ENCODE data around the gene NUMBL. TPM values are rescaled to one million over a fixed set of nuclear protein-coding genes. Genes with fewer than 3 reads are reported as not detected.

Gene NUMBL
- total and polyA plus RNA-seq, 9 of the 15 experiments (the other 6 are each of a cell fraction or from before 2014, with no cell fraction given) = 0.39 to 38.6 (median 6.6) TPM

DNA sequence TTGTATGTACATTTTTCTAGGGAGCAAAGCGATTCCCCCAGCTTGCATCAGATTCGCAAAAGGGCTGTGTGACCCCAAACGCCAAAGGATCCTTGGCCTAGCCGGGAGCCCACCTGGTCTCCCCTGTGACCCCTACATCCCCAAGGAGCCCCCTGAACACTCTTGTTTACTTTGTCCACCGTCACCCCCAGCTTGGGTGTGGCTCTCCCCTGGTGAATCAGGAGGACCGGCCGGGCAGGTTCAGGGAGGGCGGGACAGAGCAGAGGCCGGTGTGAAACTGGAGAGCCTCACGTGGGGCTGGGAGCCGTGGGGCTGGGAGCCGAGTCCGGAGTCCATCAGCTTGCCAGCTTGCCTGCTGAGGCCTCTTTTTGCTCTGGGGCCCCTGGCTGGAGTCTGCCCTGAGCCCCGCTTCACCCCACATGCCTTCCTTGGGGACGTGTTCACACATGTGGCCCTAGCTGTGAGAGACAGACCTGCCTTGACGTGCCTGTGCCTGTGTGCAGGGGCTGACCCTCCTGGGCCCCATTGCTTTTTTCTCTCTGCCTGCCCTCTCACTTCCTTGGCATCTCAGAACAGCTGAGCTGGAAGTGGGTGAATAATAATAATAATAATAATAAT lies 28.4 kb upstream of the NUMBL start (continued):
- TF ChIP-seq MYC (IDR thresholded peaks at IDR 0.05; ENCODE audit: low read depth, low read length) = peak; percentile 59
- no peak for TF ChIP-seq MYC (CRISPR knock-in tag; IDR thresholded peaks at IDR 0.05; ENCODE audit: borderline replicate concordance, low read depth)
- TF ChIP-seq KLF1 (tag; IDR thresholded peaks at IDR 0.05) = no peak
- TF ChIP-seq HSF4 (CRISPR knock-in tag; IDR thresholded peaks at IDR 0.05; ENCODE audit: borderline replicate concordance) = no peak
- TF ChIP-seq FOXA3 (CRISPR knock-in tag; conservative IDR thresholded peaks at IDR 0.05 in 1 of 2, IDR thresholded peaks at IDR 0.05 in 1 of 2) = peak in 1 of 2 experiments; percentile 70; a peak in 1 of 4 replicates
- TF ChIP-seq TCFL5 (CRISPR knock-in tag; conservative IDR thresholded peaks at IDR 0.05) = no peak
- TF ChIP-seq, protein P1, sequence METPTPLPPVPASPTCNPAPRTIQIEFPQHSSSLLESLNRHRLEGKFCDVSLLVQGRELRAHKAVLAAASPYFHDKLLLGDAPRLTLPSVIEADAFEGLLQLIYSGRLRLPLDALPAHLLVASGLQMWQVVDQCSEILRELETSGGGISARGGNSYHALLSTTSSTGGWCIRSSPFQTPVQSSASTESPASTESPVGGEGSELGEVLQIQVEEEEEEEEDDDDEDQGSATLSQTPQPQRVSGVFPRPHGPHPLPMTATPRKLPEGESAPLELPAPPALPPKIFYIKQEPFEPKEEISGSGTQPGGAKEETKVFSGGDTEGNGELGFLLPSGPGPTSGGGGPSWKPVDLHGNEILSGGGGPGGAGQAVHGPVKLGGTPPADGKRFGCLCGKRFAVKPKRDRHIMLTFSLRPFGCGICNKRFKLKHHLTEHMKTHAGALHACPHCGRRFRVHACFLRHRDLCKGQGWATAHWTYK (CRISPR knock-in tag; IDR thresholded peaks at IDR 0.05) = 0 out of 2 replicates have a peak, but pooled peaks have one; percentile 43
- TF ChIP-seq, protein P2, sequence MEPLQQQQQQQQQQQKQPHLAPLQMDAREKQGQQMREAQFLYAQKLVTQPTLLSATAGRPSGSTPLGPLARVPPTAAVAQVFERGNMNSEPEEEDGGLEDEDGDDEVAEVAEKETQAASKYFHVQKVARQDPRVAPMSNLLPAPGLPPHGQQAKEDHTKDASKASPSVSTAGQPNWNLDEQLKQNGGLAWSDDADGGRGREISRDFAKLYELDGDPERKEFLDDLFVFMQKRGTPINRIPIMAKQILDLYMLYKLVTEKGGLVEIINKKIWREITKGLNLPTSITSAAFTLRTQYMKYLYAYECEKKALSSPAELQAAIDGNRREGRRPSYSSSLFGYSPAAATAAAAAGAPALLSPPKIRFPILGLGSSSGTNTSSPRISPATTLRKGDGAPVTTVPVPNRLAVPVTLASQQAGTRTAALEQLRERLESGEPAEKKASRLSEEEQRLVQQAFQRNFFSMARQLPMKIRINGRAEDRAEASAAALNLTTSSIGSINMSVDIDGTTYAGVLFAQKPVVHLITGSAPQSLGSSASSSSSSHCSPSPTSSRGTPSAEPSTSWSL (CRISPR knock-in tag; IDR thresholded peaks at IDR 0.05; ENCODE audit: borderline replicate concordance) = no peak
- TF ChIP-seq L3MBTL2 (IDR thresholded peaks at IDR 0.05) = peak; percentile 82
- no peak for TF ChIP-seq TEAD2 (tag; IDR thresholded peaks at IDR 0.05)
- no peak for TF ChIP-seq SMARCE1 (IDR thresholded peaks at IDR 0.05)
- TF ChIP-seq XRCC5 (IDR thresholded peaks at IDR 0.05; ENCODE audit: low read depth, low read length) = 0 out of 2 replicates have a peak, but pooled peaks have one; percentile 45
- TF ChIP-seq ZNF12 (CRISPR knock-in tag; IDR thresholded peaks at IDR 0.05) = no peak
- TF ChIP-seq ZNF75A (CRISPR knock-in tag; IDR thresholded peaks at IDR 0.05) = no peak
- TF ChIP-seq ZNF184 (CRISPR knock-in tag; IDR thresholded peaks at IDR 0.05) = no peak
- TF ChIP-seq, protein P3, sequence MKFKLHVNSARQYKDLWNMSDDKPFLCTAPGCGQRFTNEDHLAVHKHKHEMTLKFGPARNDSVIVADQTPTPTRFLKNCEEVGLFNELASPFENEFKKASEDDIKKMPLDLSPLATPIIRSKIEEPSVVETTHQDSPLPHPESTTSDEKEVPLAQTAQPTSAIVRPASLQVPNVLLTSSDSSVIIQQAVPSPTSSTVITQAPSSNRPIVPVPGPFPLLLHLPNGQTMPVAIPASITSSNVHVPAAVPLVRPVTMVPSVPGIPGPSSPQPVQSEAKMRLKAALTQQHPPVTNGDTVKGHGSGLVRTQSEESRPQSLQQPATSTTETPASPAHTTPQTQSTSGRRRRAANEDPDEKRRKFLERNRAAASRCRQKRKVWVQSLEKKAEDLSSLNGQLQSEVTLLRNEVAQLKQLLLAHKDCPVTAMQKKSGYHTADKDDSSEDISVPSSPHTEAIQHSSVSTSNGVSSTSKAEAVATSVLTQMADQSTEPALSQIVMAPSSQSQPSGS (CRISPR knock-in tag; IDR thresholded peaks at IDR 0.05) = no peak
- no peak for TF ChIP-seq EHMT2 (IDR thresholded peaks at IDR 0.05)
- TF ChIP-seq, protein P4, sequence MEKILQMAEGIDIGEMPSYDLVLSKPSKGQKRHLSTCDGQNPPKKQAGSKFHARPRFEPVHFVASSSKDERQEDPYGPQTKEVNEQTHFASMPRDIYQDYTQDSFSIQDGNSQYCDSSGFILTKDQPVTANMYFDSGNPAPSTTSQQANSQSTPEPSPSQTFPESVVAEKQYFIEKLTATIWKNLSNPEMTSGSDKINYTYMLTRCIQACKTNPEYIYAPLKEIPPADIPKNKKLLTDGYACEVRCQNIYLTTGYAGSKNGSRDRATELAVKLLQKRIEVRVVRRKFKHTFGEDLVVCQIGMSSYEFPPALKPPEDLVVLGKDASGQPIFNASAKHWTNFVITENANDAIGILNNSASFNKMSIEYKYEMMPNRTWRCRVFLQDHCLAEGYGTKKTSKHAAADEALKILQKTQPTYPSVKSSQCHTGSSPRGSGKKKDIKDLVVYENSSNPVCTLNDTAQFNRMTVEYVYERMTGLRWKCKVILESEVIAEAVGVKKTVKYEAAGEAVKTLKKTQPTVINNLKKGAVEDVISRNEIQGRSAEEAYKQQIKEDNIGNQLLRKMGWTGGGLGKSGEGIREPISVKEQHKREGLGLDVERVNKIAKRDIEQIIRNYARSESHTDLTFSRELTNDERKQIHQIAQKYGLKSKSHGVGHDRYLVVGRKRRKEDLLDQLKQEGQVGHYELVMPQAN (IDR thresholded peaks at IDR 0.05; ENCODE audit: borderline replicate concordance) = peak; percentile 58; the same call in 1 of the 2 replicates
- TF ChIP-seq PTRF (tag; IDR thresholded peaks at IDR 0.05) = no peak
- TF ChIP-seq, protein P5, sequence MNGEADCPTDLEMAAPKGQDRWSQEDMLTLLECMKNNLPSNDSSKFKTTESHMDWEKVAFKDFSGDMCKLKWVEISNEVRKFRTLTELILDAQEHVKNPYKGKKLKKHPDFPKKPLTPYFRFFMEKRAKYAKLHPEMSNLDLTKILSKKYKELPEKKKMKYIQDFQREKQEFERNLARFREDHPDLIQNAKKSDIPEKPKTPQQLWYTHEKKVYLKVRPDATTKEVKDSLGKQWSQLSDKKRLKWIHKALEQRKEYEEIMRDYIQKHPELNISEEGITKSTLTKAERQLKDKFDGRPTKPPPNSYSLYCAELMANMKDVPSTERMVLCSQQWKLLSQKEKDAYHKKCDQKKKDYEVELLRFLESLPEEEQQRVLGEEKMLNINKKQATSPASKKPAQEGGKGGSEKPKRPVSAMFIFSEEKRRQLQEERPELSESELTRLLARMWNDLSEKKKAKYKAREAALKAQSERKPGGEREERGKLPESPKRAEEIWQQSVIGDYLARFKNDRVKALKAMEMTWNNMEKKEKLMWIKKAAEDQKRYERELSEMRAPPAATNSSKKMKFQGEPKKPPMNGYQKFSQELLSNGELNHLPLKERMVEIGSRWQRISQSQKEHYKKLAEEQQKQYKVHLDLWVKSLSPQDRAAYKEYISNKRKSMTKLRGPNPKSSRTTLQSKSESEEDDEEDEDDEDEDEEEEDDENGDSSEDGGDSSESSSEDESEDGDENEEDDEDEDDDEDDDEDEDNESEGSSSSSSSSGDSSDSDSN (IDR thresholded peaks at IDR 0.05; ENCODE audit: borderline replicate concordance in 1 of 2, low read depth in 2 of 2, low read length in 2 of 2) = 0 out of 4 replicates have a peak, but pooled peaks of 1 of the 2 experiments have one; percentile 33

Data from K562 (cell line).